ENCODE results near the gene SCIN. TPM values are rescaled to one million over a fixed set of nuclear protein-coding genes. Genes with fewer than 3 reads are reported as not detected.

The SCIN gene
- total RNA-seq, 1 experiment from 2014 or later = 5.6 TPM

GRCh38 chr7:12684733-12685132 lies 114.2 kb downstream of the SCIN start:
- CTCF ChIA-PET = interaction anchor here (0.7 kb wide), 1 partner anchor 460 kb away, joined by 8 read pairs; no protein-coding TSS in a partner anchor

DNA sequence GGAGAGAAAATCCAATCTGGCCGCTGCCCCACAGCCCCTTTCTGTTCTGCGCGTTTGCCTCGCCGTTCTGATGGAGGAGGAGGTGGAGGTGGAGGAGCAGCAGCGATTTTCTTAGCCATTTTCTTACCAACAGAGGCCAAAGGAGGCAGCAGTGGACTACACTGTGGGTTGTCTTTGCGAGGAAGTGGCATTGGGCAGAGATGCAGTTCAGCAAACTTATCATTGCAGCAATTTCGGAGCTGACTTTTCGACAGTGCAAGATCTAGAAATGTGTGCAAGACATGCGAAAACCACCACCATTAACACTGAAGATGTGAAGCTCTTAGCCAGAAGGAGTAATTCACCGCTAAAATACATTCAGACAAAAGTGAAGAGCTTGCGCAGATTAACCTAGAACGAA lies 115.0 kb downstream of the SCIN start:
- intact Hi-C loops (cut with micrococcal nuclease; ENCODE audit: unreplicated experiment) (loop anchor here (1.0 to 10.0 kb wide), 3 partner anchors 47 to 578 kb away; no protein-coding TSS in a partner anchor), in situ Hi-C loops (cut with HindIII; ENCODE audit: low pct_unique_long_range_greater_than_20kb, low sequenced_read_pairs) (no loop called here)
- no peaks in the 10 kb centered on the region for H3K27me3 ChIP-seq (ENCODE audit: control insufficient read depth, insufficient read depth, low read length)
- ChIA-PET CTCF (interaction anchor here (0.6 to 2.0 kb wide), 5 partner anchors 161 to 479 kb away, joined by 3 to 5 read pairs (median 5); no protein-coding TSS in a partner anchor), POLR2A (no interaction called here)
- no TSS peak for BruUV-seq (replicated peaks)
- no peak for DNase-seq (ENCODE audit: low read depth, low spot score)
- ATAC-seq = 0 out of 2 replicates have a peak, but pooled peaks have one; percentile 23
- peaks cover 7% of the 10 kb centered on the region for H3K36me3 ChIP-seq (ENCODE audit: control insufficient read depth, insufficient read depth, low read length)
- no peaks in the 10 kb centered on the region for H3K9me3 ChIP-seq (ENCODE audit: control insufficient read depth, insufficient read depth, low read depth, low read length)
- H3K4me3 ChIP-seq (ENCODE audit: low read depth in 2 of 2, low read length in 2 of 2) = peak overlapping the region; percentile 96 to 97
- peak overlapping the region; percentile 92 for H3K27ac ChIP-seq (ENCODE audit: low read length)
- peaks cover 29% of the 10 kb centered on the region for H3K4me1 ChIP-seq (ENCODE audit: control insufficient read depth, insufficient read depth, low read length)
- TF ChIP-seq CTCF (IDR thresholded peaks at IDR 0.05) = peak; percentile 87
- no peak for TF ChIP-seq SIN3A (IDR thresholded peaks at IDR 0.05; ENCODE audit: borderline replicate concordance, insufficient read depth, low read depth, low read length)

More at GRCh38 chr7:12684733-12685132, 114.2 kb downstream of the SCIN start:
- ATAC-seq (no peak), DNase-seq (ENCODE audit: low read depth, low spot score) (no peak)
- BruUV-seq (replicated peaks) = no TSS peak
- Histone ChIP-seq H3K4me1 (ENCODE audit: control insufficient read depth, insufficient read depth, low read length) (peaks cover 21% of the 10 kb centered on the region), H3K4me3 (ENCODE audit: low read depth in 2 of 2, low read length in 2 of 2) (no peak overlapping the region), H3K9me3 (ENCODE audit: control insufficient read depth, insufficient read depth, low read depth, low read length) (no peaks in the 10 kb centered on the region), H3K27me3 (ENCODE audit: control insufficient read depth, insufficient read depth, low read length) (no peaks in the 10 kb centered on the region), H3K27ac (ENCODE audit: low read length) (no peak overlapping the region; the same call in 1 of the 2 replicates), H3K36me3 (ENCODE audit: control insufficient read depth, insufficient read depth, low read length) (peaks cover 7% of the 10 kb centered on the region)
- in situ Hi-C loops (cut with HindIII; ENCODE audit: low pct_unique_long_range_greater_than_20kb, low sequenced_read_pairs) = no loop called here
- POLR2A ChIA-PET = no interaction called here
- intact Hi-C loops (cut with micrococcal nuclease; ENCODE audit: unreplicated experiment) = loop anchor here (1.0 to 10.0 kb wide), 3 partner anchors 46 to 579 kb away; no protein-coding TSS in a partner anchor
- TF ChIP-seq SIN3A (IDR thresholded peaks at IDR 0.05; ENCODE audit: borderline replicate concordance, insufficient read depth, low read depth, low read length) (no peak), POLR2AphosphoS5 (IDR thresholded peaks at IDR 0.05; ENCODE audit: low read depth, low read length) (no peak), TCF7L2 (IDR thresholded peaks at IDR 0.05; ENCODE audit: low read depth, low read length) (no peak), REST (IDR thresholded peaks at IDR 0.05; ENCODE audit: insufficient read depth in 1 of 2, low read depth in 2 of 2, low read length in 1 of 2) (no peak)

All from Panc1 (cell line).